IPS DF 19.7 (cell line): ENCODE data around the gene SMIM7.

Experiments used
- DNase-seq: peaks from one replicate; pipeline ENCODE4 v3.0.0-alpha.2; 2013; ENCODE audit warnings: low read depth, low spot score

SMIM7 gene

GRCh38 chr19:16596399-16596798 lies 63.5 kb downstream of the SMIM7 start:
- DNase-seq, result no peak
